ENCODE data around the gene NFKBIB. TPM values are rescaled to one million over a fixed set of nuclear protein-coding genes. Genes with fewer than 3 reads are reported as not detected.
"Not testable (repeated sequence)": the region's sequence is repeated elsewhere in the genome, so short reads cannot be mapped to it uniquely, and the experiment has no call there.

NFKBIB gene
- total RNA-seq, 2 experiments from 2014 or later = 29.3 to 30.1 TPM

GRCh38 chr19:38880076-38880881 lies 19.5 kb upstream of the NFKBIB start:
- Mint-ChIP-seq H3K4me1 (ENCODE audit: low read depth) (peaks cover 33% of the 10 kb centered on the region), H3K4me3 (no peak overlapping the region), H3K27ac (peak overlapping the region; percentile 79), H3K27me3 (no peaks in the 10 kb centered on the region), H3K9me3 (no peaks in the 10 kb centered on the region), H3K36me3 (ENCODE audit: low read depth) (peaks cover 42% of the 10 kb centered on the region)
- Histone ChIP-seq H3K4me3 (ENCODE audit: low read length) (no peak overlapping the region), H3K27ac (ENCODE audit: low read depth in 1 of 2, low read length in 2 of 2) (peak overlapping the region; percentile 90 to 96), H3K36me3 (ENCODE audit: insufficient read depth, low read length) (peaks cover 23% of the 10 kb centered on the region), H3K4me1 (ENCODE audit: insufficient read depth, low read length) (peaks cover 55% of the 10 kb centered on the region), H3K9me3 (ENCODE audit: control insufficient read depth in 1 of 2, insufficient read depth in 1 of 2, low read length in 2 of 2) (no peaks in the 10 kb centered on the region), H3K27me3 (ENCODE audit: control insufficient read depth in 1 of 2, insufficient read depth in 2 of 2, low read length in 2 of 2) (no peaks in the 10 kb centered on the region)
- ChIA-PET POLR2A (interaction anchor here (3.4 to 3.6 kb wide), 3 partner anchors 29 to 49 kb away, joined by 15 to 32 read pairs (median 27); partner anchors contain the start of genes ECH1 and HNRNPL), CTCF (interaction anchor here (1.0 to 2.0 kb wide), 2 partner anchors 110 to 478 kb away, joined by 3 to 4 read pairs; partner anchors contain the start of gene FAM98C)
- TF ChIP-seq, protein P1, sequence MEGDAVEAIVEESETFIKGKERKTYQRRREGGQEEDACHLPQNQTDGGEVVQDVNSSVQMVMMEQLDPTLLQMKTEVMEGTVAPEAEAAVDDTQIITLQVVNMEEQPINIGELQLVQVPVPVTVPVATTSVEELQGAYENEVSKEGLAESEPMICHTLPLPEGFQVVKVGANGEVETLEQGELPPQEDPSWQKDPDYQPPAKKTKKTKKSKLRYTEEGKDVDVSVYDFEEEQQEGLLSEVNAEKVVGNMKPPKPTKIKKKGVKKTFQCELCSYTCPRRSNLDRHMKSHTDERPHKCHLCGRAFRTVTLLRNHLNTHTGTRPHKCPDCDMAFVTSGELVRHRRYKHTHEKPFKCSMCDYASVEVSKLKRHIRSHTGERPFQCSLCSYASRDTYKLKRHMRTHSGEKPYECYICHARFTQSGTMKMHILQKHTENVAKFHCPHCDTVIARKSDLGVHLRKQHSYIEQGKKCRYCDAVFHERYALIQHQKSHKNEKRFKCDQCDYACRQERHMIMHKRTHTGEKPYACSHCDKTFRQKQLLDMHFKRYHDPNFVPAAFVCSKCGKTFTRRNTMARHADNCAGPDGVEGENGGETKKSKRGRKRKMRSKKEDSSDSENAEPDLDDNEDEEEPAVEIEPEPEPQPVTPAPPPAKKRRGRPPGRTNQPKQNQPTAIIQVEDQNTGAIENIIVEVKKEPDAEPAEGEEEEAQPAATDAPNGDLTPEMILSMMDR (IDR thresholded peaks at IDR 0.05) = no peak
- ATAC-seq (ENCODE audit: poor library complexity) (no peak), DNase-seq (no peak)
- intact Hi-C loops (cut with DNase I, micrococcal nuclease) = no loop called here

GRCh38 chr19:38880882-38881609 lies 18.7 kb upstream of the NFKBIB start:
- Mint-ChIP-seq H3K27me3 (no peaks in the 10 kb centered on the region), H3K4me1 (ENCODE audit: low read depth) (peaks cover 30% of the 10 kb centered on the region), H3K4me3 (no peak overlapping the region), H3K27ac (peak overlapping the region; percentile 59), H3K9me3 (no peaks in the 10 kb centered on the region), H3K36me3 (ENCODE audit: low read depth) (peaks cover 37% of the 10 kb centered on the region)
- H3K27me3 ChIP-seq (ENCODE audit: control insufficient read depth in 1 of 2, insufficient read depth in 2 of 2, low read length in 2 of 2) = no peaks in the 10 kb centered on the region
- TF ChIP-seq, protein P1 (IDR thresholded peaks at IDR 0.05) = no peak
- peaks cover 55% of the 10 kb centered on the region for H3K4me1 ChIP-seq (ENCODE audit: insufficient read depth, low read length)
- POLR2A ChIA-PET = no interaction called here
- CTCF ChIA-PET = no interaction called here
- no peak for DNase-seq
- intact Hi-C loops (cut with DNase I, micrococcal nuclease) = no loop called here
- peak overlapping the region; percentile 90 to 96 for H3K27ac ChIP-seq (ENCODE audit: low read depth in 1 of 2, low read length in 2 of 2)
- no peak for ATAC-seq (ENCODE audit: poor library complexity)
- H3K9me3 ChIP-seq (ENCODE audit: control insufficient read depth in 1 of 2, insufficient read depth in 1 of 2, low read length in 2 of 2) = no peaks in the 10 kb centered on the region
- no peak overlapping the region for H3K4me3 ChIP-seq (ENCODE audit: low read length)
- peaks cover 23% of the 10 kb centered on the region for H3K36me3 ChIP-seq (ENCODE audit: insufficient read depth, low read length)

- Mint-ChIP-seq H3K27me3 (no peaks in the 10 kb centered on the region), H3K36me3 (ENCODE audit: low read depth) (peaks cover 31% of the 10 kb centered on the region), H3K9me3 (no peaks in the 10 kb centered on the region), H3K27ac (no peak overlapping the region), H3K4me1 (ENCODE audit: low read depth) (peaks cover 15% of the 10 kb centered on the region), H3K4me3 (no peak overlapping the region)
- ChIA-PET POLR2A (no interaction called here), CTCF (no interaction called here)
- peaks cover 26% of the 10 kb centered on the region for H3K36me3 ChIP-seq (ENCODE audit: insufficient read depth, low read length)
- ATAC-seq (ENCODE audit: poor library complexity) (no peak), DNase-seq (no peak)
- H3K9me3 ChIP-seq (ENCODE audit: control insufficient read depth in 1 of 2, insufficient read depth in 1 of 2, low read length in 2 of 2) = no peaks in the 10 kb centered on the region
- H3K4me3 ChIP-seq (ENCODE audit: low read length) = no peak overlapping the region
- H3K4me1 ChIP-seq (ENCODE audit: insufficient read depth, low read length) = peaks cover 42% of the 10 kb centered on the region
- intact Hi-C loops (cut with DNase I, micrococcal nuclease) = no loop called here
- H3K27ac ChIP-seq (ENCODE audit: low read depth in 1 of 2, low read length in 2 of 2) = no peak overlapping the region
- TF ChIP-seq, protein P1 (IDR thresholded peaks at IDR 0.05) = no peak
- no peaks in the 10 kb centered on the region for H3K27me3 ChIP-seq (ENCODE audit: control insufficient read depth in 1 of 2, insufficient read depth in 2 of 2, low read length in 2 of 2)
Measured at GRCh38 chr19:38883286-38883685, 16.5 kb upstream of the NFKBIB start.

DNA sequence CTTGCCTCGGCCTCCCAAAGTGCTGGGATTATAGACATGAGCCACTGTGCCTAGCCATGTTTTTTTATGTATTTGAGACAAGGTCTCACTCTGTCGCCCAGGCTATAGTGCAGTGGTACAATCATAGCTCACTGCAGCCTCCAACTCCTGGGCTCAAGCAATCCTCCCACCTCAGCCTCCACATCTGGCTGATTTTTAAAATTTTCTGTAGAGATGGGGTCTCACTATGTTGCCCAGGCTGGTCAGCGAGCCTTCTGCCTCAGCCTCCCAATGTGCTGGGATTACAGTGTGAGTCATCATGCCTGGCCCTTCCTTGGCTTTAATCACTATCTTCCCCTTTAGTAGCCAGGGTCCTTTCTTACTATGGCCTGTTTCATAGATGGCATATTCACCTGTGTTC lies 15.1 kb upstream of the NFKBIB start:
- H3K9me3 ChIP-seq (ENCODE audit: control insufficient read depth in 1 of 2, insufficient read depth in 1 of 2, low read length in 2 of 2); H3K27ac Mint-ChIP-seq; H3K27me3 ChIP-seq (ENCODE audit: control insufficient read depth in 1 of 2, insufficient read depth in 2 of 2, low read length in 2 of 2); H3K4me3 ChIP-seq (ENCODE audit: low read length); CTCF ChIA-PET; H3K27me3 Mint-ChIP-seq; DNase-seq; ATAC-seq (ENCODE audit: poor library complexity); H3K27ac ChIP-seq (ENCODE audit: low read depth in 1 of 2, low read length in 2 of 2); POLR2A ChIA-PET; H3K4me1 Mint-ChIP-seq (ENCODE audit: low read depth); H3K4me3 Mint-ChIP-seq; H3K9me3 Mint-ChIP-seq: not testable (repeated sequence)
- H3K36me3 ChIP-seq (ENCODE audit: insufficient read depth, low read length) = peaks cover 40% of the 10 kb centered on the region
- peaks cover 28% of the 10 kb centered on the region for H3K4me1 ChIP-seq (ENCODE audit: insufficient read depth, low read length)
- peaks cover 38% of the 10 kb centered on the region for H3K36me3 Mint-ChIP-seq (ENCODE audit: low read depth)
- intact Hi-C loops (cut with DNase I, micrococcal nuclease) = loop anchor here (5.0 kb wide), 2 partner anchors 117 to 342 kb away; no protein-coding TSS in a partner anchor

Measured in CD4-positive, alpha-beta T cell (primary cell).